Measurements from ENCODE around the gene ADGRF4.

The ADGRF4 gene

GRCh38 chr6:47686411-47686810, 12.0 kb upstream of the ADGRF4 start:
- no peak for DNase-seq

GRCh38 chr6:47687432-47687831, 10.9 kb upstream of the ADGRF4 start:
- no peak for DNase-seq

- DNase-seq = no peak
These were observed 8.2 kb upstream of the ADGRF4 start for GRCh38 chr6:47690214-47690613.

DNA sequence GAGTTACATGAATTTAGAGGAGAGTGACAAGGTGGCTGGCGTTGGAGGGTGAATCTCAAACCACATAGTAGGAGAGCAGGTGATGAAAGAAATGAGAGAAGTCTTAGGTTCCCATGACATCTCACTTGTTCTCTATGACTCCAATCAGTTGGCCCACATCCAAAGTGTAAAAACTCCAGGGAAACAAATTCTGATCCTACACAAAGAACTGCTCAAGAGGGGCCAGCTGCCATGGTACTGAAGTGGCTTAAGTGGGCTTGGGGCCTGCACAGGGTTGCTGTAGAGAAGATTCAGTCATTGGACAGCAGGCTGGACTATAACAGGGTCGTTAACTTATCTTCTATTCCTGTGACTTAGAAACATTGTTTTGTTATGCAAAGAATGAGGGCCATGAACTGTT, 7.6 kb upstream of the ADGRF4 start:
- no peak for DNase-seq

- DNase-seq = no peak
These were observed 455 bp upstream of the ADGRF4 start for GRCh38 chr6:47697925-47698324.

- no peak for DNase-seq
These were observed 1.7 kb downstream of the ADGRF4 start for GRCh38 chr6:47700053-47700452.

GRCh38 chr6:47700596-47700995, 2.2 kb downstream of the ADGRF4 start:
- DNase-seq = no peak

- DNase-seq = no peak
These were observed 3.0 kb downstream of the ADGRF4 start for GRCh38 chr6:47701363-47701762.

- DNase-seq = no peak
These were observed 10.8 kb downstream of the ADGRF4 start for GRCh38 chr6:47709160-47709559.

DNA sequence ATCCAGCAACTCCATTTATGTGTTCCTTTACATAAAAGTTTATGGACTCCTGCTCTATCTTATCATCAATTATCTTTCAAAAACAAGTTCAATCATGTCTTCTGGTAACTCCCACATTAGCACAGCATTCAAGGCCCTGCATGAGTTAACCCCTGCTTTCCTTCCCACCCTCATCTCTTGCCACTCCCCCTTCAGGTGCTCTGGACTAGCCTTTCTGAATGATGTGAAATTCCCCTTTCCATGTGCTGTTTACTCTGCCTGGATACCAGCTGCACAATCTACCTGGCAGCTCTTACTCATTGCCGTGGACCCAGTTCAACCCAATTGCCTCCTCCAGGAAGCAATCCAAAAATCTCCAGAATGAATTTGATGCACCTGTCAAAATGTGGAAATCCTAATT, 11.9 kb downstream of the ADGRF4 start:
- DNase-seq = no peak

GRCh38 chr6:47713200-47713599, 14.8 kb downstream of the ADGRF4 start:
- no peak for DNase-seq

DNA sequence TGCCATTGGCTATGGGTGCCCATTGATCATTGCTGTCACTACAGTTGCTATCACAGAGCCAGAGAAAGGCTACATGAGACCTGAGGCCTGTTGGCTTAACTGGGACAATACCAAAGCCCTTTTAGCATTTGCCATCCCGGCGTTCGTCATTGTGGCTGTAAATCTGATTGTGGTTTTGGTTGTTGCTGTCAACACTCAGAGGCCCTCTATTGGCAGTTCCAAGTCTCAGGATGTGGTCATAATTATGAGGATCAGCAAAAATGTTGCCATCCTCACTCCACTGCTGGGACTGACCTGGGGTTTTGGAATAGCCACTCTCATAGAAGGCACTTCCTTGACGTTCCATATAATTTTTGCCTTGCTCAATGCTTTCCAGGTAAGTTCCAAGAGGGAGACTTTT, 16.4 kb downstream of the ADGRF4 start:
- DNase-seq = no peak

DNA sequence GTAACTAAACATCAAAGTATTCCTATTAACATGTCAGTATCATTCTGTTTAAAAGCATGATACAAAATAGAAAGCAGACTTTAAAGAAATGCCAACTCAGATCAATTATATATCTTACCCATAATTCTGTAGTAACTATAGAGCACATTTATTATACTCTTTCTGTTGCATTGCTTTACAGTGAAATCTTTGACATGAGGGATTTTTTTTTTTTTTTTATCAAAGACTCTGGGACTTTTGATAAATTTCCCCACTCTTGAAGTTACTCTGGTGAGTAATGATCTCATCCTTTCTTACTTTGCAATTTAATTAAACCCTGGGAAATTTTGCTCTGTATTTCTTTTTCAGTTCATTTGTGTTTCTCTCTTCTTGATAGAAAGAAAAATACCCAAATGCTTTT, 17.4 kb downstream of the ADGRF4 start:
- no peak for DNase-seq

DNA sequence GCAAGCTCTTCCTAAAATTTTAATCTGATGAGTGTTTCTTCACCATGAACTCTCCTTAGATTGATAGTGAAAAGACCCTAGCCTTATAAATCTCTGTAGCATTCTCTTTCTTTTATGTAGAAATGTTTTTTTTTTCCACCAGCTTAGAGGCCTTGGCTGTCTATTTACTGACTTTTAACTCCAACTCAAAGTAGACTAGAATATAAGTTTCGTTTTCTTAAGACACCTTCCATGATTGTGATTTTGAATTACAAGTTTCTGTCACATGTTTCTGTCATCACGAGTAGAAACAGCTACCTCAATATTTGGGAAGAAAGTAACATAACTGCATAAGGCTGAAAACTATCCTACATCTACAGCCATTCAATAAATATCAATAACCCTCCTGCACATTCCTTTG, 17.8 kb downstream of the ADGRF4 start:
- no peak for DNase-seq

DNA sequence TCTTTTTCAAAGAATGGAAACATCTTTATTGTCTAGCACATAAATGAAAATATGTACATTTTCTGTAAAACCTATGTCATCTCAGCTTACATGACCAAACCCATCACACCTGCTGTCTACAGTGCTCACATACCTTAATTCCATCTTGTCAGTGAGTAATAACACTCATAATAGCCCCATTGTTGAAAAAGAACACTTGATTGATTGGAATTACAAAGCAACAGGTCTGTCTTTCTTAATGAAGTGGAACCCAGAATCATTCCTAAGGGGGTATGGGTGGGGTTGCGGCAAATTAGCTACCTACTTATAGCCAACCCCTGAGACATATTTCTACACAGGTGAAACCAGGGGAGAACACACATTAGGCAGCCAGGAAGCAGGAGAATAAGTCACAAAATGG, 20.2 kb downstream of the ADGRF4 start:
- no peak for DNase-seq

DNA sequence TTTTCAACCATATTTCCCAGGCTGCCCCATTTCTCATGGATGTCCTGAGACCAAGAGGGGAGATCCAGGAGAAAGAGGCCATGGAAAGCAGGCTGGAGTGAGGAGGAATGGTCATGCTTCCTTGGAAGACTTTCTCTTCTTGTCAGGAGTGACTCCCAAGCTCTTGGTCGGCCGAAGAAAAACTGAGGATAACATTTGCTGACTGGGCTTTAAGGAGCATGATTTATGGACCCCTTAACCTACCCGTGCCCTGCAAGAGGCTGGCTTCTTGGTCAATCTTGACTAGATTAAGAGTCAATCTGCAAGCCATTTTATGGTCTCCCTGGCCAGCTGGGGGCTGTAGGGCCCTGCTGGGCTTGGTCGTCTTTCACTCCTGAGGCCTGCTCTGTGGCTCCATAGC, 22.8 kb downstream of the ADGRF4 start:
- no peak for DNase-seq

DNA sequence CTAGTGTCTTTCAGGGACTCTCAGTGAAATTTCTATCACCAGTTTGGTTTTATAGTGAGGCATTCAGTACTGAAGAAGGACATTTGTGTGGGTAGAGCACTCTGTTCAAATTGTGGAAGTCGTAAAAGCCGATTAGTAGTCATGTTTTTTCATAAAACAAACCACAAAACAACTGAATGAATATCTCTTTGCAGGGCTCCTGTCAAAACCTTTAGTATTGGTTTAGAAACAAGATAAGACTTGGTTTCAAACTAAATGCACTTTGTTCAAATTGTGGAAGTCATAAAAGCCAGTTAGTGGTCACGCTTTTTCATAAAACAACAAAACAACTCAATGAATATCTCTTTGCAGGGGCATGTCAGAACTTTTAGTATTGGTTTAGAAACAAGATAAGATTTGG, 23.8 kb downstream of the ADGRF4 start:
- DNase-seq = no peak

- no peak for DNase-seq
These were observed 25.9 kb downstream of the ADGRF4 start for GRCh38 chr6:47724300-47724699.

DNA sequence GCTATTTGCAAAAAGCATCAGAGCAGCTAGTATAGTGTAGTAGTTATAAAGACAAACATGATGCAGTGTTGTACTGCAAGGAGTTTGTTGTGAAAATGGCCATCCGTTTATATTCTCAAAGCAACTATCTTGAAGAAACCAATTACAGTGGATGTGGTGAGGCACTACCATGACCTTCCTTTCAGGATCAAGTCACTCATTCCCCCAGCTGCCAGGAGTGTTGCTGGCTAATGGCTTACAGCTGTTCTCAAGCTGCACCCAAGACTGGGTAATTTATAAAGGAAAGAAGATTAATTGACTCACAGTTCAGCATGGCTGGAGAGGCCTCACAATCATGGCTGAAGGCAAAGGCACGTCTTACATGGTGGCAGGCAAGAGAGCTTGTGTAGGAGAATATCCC, 29.0 kb downstream of the ADGRF4 start:
- DNase-seq = no peak

DNA sequence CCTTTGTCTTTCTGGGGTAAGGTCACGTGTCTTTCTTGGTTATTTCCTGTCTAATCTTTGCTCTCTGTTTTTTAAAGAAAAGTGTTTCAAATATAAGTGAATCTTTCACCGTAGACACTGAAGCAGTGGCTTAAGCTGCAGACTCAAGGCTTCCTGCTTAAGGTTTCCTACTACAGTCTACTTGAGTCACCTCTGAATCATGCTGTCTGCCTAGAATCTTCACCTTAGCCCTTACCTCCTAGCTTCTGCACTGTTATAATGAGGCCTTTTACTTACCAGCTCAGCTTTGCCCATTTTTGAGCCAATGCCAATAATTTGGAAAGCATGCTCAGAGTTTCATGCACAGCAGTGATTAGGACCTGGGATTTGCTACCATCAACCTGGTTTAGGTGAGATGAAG, 30.6 kb downstream of the ADGRF4 start:
- DNase-seq = no peak

GRCh38 chr6:47729457-47729856, 31.1 kb downstream of the ADGRF4 start:
- DNase-seq = no peak

DNA sequence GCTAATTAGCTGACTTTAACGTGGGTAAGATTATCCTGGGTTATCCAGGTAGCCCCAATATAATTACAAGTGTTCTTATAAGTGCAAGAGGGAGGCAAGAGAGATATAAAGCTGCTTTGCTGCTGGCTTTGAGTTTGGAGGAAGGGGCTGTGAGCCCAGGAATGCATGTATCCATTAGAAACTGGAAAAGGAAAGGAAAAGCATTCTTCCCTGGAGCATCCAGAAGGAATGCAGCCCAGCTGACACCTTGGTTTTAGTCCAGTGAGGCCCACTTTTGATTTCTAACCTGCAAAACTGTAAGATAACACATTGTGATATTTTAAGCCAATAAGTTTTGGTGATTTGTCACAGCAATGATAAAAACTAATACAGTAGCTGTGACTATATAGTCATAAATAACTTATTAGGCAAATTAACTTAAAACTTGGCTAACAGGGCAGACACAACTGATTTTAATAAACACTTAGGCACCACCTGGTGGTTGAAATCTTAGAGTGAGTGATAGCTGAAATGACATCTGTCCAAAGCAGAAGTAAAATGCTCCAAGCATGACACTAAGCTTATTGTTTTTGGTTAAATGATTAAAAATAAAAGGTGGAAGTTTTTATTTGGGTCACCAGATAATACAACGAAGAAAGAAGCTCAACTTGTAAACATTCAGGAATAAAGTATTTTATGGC, 35.6 kb downstream of the ADGRF4 start:
- DNase-seq = no peak

GRCh38 chr6:47734831-47735481, 36.6 kb downstream of the ADGRF4 start:
- DNase-seq = no peak

DNA sequence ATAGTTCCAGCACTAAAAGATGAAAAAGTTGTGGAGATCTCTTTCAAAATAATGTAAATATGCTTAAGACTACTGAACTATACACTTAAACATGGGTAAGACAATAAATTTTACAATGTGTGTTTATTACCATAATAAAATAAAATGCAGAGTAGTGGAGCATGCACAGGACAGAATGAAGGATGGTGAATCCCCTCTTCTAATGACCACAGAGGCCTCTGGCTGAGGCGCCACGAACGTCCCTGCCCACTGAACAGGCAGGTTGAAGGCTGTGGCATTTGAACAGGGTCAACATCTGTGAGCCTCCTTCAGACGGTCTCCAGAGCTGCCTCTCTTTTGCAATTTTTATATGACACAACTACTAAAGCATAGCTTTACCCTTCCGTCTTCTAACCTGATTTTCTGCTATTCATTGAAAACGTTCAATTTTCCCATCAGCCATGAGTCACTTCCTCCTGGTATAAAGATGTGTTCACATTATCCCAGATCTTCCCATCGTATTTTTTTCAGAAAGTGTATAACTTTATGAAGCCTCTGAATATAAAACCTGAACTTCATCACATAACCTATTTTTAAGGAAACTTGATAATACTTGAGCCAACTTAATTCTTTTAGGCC, 37.8 kb downstream of the ADGRF4 start:
- DNase-seq = no peak

DNA sequence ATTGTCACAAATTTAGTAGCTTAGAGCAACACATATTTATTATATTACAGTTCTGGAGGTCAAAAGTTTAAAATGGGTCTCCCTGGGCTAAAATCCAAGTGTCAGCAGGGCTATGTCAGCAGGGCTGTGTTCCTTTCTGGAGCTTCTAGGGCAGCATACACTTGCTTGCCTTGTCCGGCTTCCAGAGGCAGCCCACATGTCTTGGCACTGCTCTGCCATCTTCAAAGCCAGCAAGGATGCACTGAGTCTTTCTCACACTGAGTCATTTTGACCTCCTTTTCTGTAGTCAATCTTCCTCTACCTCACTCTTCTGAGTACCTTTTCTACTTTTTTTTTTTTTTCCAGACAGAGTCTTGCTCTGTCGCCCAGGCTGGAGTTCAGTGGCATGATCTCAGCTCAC, 39.0 kb downstream of the ADGRF4 start:
- no peak for DNase-seq

Data from NCI-H2081 treated with DMSO at 0.1 percent for 48 hours (cell line).